ENCODE data around the gene ERI3. TPM values are rescaled to one million over a fixed set of nuclear protein-coding genes. Genes with fewer than 3 reads are reported as not detected.
A peak's percentile ranks its signal among the peaks of the same experiment; 100 is the strongest.

The ERI3 gene
- polyA plus RNA-seq, 5 donors: 54.6 to 72.7 (median 64.2) TPM

DNA sequence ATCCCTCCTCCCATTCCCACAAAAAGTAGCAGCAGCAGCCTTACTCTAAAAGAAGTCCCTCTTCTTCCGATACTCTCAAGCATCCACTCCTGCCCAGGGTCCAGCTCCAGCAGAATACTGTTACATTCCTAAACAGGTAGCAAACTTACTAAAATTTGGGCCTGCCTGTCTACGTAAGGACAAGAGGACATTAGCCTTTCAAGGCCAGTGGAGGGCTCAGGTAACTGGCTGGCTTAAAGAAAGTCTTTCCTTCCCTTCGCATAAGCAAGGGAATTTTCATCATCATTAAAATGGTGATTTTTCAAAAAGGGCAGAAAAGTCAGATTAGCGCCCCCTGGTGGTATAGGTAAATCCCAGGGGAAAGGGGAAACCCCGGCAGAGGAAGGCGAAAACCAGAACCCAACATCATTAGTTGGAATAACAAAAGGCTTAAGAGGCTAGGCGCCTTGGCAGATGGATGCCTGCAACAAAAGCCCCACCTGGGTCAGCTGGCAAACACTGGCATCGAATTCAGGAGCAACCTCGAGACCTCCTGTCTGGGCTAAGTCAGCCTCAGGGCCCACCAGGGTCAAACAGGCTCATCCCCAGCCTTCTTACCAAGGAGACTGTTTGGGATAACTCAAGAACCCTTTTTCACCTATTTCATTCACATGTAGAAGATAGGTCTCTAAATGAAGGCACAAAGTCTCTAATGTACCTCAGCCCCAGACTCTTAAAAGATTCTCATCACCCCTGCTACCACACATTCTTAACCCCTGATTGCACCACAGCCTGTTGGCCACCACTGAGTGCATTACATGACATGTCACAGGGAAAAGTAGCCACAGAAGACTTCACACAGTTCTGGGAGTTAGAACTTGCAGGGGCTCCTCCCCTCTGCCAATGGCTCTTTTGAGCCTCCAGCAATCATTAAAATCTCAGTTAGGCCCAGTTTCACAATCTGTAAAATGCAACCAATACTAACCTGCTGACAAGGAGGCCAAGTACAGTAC is 36.7 kb downstream of the ERI3 start:
- DNase-seq: peak in 1 of 2 donors; percentile 11

DNA sequence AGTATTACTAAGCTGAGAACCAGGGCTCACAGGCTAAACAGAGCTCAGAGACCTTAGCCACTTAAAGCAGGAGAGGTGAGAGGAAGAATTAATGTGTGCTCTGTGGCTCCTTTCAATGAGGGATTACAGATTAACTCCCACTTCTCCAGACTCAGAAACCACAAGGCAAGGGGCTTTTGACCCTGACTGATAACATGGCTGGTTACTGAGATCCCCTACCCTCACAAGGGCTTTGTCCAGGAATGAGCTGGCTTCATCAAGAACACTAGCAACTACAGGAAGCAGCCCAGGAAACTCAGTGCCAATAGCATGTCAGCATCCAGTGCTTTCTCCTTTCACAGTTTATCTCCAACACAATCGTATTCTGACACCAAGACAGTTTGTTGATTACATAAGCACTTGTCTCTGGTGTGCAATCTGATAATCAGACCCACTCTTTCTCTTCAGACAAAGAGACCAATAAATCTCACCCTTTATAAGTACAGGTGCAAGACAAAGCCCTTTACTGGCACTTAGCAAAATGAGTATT is 38.8 kb downstream of the ERI3 start:
- DNase-seq: peak in 1 of 2 donors; percentile 16

DNA sequence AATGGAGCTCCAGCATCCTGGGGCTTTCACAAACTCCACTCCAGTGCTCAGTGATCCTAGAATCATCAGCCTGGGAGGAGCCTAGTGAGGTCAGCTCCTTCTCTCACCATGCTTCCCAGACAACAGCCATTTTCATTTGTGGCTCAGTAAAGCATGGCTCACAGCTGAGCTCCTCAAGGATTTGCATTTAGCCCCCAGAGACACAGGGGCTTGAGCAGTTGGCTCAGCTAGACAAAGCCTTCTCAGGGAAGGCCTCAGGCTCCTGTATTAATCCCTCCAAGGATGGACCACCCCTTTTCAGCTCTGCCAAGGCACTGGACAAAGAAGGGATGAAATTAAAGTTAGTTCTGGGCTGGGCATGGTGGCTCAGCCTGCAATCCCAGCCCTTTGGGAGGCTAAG is 39.5 kb downstream of the ERI3 start:
- no peak for DNase-seq

DNA sequence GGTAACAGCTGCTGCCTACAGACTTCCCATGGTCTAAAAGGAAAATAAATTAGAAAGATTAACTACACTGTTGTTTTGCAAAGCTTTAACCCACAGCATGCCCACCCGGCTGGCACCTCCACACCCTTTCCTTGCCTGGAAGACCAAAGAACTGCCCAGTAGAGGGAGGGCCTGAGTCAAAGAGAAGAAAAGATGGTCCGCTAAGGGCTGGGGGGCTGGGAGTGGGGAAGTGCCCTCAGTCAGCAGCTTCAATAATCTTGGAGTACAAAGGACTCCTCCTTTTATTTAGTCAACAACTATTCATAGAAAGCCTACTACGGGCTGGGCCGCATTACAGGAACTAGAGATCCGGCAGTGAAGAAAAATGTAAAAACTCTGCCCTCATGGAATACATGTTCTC is 40.6 kb downstream of the ERI3 start:
- no peak for DNase-seq

DNA sequence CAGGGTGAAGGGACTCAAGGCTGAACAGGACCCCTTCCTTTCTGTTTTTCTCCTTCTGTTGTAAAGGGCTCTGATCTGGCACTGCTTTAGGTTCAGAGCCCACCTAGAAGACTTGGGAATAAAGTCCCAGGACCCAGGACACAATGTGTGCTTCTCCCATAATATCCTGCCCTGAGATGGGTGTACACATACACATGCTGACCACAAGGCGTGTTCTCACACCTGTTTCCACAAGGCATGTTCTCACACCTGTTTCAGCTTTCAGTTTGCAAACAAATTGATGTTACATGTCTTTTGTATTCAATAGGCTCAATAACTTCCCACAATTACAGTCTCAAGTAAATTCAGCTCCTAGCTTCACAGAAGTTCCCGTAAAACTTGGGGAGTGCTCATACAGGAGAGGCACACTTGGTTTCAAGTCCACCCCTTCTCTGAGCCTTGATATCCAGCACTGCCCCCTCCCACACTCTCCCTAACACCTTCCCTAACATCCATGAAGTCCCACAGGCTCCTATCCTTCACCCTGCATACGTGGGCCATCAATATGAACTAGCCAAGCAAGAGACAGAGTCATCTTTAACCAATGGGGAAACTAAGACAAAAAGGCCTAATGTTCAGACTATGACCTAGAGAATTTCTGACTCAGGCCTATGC is 41.7 kb downstream of the ERI3 start:
- DNase-seq: no peak

DNA sequence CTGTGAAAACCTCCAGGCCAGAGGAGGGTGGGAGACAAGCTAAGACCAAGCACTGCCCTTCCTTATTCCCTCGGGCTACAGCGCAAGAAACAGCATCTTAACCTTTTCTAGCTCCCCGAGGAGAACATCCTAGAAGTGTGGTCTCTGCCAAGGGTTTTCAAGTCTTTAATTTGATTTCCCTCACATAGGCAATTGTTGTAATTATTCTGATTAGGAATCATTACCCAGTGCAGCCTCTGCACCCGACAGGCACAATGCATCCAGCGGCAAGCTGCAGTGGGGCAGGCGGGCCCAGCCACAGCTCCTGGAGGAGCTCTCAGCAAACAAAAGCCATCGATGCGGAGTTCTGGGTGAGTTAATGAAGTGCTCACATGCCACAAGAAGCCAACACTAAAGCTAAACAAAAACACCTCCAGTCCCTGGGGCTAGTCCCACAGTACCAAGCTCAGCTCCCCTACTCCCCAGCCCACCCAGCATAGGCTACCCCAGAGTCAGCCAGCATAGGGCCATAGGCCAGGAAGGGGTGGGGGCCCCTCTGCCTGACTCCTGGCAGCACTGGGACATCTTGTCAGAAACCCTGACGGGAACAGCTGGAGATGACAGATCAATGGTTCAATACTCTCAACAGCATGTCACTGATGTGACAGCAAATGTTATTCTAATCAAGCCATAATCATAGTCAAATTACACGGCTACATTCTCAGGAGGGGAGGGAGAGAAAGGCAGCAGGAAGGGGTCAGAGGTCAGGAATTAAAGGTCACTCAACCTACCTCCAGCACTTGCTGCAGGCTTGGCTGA is 42.5 kb downstream of the ERI3 start:
- no peak for DNase-seq

DNA sequence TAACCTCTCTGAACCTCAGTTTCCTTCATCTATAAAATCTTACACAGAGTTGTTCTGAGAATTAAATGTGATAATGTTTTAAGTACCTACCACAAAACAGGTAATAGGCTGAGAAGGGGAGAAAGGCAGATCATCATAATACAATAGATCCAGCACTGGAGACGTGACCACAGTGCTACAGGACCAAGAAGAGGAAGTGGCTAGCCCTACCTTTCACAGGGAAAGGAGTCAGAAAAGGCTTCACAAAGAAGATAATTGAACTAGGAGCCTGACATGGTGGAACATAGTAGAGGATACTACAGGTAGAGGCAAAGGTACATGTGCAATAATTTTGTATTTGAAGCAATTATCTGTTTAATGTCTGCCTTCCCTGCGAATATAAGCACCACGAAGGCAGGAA is 45.1 kb downstream of the ERI3 start:
- no peak for DNase-seq

DNA sequence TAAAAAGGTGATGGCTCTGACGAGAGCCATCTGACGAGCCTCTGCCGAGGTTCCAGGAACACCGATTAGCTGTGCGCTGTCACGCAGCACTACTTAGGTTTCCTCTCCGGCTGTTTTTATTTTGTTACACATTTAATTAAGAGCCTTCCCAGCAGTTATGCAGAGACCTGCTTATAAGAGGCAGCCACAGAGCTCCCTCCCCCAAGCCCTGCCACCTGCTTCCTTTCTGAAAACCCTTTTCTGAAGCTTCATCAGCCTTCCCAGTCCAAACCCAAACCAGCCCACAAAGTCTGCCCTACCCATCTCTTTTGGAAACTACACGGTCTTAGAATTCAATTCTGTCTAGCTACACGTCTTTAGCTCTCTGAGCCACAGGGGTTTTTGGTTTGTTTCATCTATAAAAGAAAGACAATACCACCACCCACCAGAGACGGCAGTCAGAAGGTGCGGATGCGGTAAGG is 49.1 kb downstream of the ERI3 start:
- no peak for DNase-seq

DNA sequence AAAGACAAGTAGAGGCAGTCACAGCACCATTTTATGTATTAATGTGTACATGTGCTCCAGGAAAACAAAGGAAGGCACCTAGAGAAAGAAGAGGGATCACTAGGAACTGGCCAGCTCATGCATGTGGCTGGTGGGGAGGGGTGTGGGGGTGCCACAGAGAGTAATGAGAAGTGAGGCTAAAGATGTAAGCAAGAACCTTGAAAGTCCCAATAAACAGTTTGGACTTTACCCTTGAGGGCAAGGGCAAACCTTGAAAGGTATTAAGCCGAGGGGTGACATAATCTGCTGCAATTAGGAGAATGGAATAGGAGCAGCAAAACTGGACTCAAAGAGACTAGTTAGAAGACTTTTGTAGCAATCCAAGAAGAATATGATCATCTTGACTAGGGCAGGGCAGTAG is 51.5 kb downstream of the ERI3 start:
- no peak for DNase-seq

DNA sequence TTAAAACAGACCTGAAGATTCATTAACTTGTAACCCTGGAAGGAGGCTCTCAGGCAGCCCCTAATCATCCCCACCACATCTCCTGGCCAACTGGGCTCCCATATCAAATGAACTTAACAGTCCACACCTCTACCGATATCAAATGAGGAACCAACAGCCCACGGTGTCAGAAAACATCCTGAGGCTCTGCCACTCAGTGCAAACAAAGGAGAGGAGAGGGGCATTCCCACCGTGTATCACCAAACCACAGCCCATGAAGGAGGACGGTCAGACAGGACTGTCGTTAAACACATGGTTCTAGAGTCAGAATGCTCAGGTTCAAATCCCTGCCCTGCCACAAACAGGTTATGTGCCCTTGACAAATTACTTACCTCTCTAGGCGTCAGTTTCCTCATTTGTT is 52.5 kb downstream of the ERI3 start:
- DNase-seq: no peak

DNA sequence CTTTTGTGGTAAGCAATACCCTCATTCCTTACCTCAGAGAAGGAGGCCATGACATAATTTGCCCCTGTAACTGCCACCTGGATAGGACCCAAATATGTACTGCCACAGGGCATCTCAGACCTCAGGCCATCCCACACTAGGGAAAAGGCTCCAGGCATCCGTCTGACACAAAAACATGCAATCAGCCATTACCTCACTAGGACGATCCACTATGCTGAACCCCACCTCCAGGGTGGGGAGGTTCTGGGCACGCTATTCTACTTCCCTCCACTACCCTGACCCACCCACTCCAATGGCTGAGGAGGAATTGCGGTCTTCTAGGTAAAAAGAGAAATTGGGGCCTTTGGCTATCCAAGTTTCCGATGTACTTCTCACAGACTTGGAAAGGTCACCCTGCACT is 53.6 kb downstream of the ERI3 start:
- no peak for DNase-seq

DNA sequence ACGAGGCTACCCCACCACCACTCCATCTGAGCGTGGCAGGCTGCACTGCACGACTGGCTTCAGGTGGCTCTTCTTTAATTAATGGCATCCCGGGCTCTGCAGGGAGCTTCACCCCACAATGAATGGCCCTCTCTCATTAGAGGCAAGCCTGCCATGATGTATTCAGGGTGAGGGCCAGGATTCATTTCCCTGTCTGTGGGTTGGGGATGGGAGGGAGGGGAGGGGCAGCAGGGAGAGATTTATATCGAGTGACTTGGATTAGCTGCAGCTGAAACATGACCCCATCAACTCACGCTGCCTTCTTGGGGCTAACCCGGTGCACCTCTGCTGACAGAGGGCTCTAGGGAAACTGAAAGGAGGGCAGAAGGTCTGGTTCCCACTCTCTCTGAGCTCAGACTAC is 54.2 kb downstream of the ERI3 start:
- DNase-seq: no peak

DNA sequence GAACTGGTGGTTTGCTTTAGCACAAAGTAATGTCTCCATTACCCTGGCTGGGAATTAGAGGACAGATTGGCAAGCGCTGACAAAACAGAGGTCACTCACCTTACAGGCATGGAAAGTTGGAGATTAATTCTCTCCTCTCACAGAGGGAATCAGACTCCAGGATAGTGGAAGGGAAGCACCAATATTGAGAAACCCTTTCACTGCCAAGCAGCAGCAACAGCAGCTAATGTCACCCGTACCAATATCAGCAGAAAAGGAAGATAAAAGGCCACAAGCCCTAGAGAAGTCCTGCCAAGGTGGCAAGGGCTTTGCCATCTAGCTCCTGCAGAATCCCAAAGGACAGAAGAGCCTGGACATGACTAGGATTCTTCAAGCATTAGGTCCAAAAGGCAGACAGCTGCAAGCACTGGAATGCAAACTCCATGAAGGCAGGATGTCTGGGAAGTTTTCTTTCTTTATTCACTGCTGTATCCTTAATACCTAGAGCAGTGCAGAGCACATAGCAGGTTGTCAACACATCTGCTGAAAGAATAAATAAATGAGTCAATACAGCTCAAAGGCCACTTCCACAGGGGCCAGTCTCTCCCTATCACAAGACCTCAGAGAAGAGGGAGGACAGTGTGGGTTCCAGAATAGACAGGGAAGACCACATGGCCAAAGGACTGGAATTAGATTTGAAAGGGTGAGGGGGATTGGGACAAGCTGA is 57.2 kb downstream of the ERI3 start:
- DNase-seq: no peak

DNA sequence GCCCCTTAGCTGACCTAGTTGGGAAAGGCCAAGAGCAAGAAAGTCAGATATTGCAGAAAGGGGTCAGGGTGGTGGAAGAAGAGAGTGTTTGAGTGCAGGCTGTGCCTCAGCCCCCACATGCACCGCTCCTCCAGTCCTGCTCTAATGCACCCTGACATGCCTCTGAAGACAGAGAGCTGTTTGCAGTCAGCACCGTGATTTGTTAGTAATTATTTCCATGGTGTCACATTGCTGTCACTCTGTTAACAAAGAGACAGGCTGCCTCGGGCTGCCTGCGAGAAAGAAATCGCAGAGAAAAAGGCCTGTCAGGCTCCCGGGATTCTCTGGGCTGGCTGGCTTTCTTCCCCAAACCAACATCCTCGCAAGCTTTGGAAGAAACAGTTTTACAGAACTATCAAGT is 58.3 kb downstream of the ERI3 start:
- no peak for DNase-seq

DNA sequence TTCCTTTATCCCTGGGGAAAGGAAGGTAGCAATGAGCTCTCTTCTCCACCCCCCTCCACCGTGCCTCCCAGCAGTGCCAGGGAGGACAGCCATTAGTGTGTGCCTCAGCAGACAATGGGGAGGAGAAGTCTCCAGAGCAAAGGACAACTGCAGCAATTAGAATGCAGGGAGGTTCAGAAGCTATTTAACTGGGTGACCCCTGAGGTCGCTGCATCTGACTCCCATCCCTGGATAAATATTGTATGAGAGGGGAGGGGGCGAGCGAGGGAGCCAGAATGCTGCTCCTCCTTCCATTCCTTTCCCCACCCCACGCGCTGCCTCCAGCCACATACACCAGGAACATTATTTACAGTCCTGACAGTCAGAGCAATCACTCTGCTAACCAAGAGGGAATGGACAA is 59.0 kb downstream of the ERI3 start:
- DNase-seq: no peak

DNA sequence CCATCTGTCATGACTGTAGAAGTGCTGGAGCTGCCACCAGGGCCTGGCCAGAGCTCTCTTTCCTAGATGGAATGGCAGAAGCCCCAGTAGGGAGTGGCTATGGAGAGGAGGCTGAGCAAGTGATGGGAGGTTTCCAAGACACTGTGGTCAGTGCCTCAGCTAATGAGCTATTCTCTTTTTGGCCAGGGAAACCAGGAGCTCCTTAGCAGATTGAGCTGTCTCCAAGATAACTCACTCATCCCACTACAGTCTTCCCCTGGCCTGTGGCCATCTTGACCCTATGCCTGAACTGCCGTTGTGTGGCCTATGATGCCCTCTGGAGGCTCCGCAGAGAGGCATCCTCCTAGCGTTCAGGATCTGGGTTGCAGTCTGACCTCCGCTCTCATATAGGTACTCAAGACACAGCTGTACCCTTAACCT is 60.5 kb downstream of the ERI3 start:
- DNase-seq: no peak

DNA sequence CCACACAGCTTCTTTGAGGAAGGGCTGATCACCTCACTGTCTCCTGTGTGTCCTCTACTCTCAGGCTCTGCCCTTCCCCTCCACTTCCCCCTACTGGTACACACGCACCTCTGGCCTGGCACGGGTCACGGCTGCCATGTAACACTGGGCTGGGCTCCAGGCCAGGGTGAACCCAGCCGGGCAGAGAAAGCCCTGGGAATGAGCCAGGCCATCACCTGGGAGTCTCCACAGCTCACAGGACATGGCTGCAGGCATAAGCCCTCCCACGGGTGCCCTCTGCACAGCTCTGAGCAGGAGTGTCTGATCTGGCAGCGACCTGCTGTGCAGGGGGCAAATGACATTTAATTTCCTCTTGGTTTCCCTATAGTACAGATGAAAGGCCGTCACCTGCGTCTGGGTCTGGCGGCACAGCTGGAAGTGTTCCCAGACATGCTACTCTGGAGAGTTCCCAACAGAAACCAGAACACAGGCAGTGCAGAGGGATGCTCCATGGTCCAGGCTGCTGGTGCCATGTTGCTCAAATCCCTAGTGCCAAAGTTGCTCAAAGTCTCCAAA is 61.2 kb downstream of the ERI3 start:
- no peak for DNase-seq

DNA sequence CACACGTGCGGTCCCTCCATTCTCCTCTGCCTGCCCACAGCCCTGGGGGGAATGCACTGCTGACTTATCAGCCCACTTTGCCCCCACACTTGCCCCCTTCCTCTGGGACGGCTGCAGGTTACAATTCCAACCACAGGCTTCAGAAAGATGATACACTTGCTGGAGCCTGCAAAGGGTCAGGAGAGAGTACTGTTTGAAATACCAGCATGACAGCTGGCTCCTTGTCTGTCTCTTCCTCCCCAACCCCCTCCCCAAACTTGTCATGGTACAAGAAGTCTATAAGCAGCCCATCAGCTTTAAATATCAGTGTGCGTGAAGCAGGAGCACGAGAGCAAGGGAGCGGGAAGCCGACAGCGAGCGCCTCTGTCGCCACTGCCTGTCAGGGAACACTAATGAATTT is 62.4 kb downstream of the ERI3 start:
- no peak for DNase-seq

DNA sequence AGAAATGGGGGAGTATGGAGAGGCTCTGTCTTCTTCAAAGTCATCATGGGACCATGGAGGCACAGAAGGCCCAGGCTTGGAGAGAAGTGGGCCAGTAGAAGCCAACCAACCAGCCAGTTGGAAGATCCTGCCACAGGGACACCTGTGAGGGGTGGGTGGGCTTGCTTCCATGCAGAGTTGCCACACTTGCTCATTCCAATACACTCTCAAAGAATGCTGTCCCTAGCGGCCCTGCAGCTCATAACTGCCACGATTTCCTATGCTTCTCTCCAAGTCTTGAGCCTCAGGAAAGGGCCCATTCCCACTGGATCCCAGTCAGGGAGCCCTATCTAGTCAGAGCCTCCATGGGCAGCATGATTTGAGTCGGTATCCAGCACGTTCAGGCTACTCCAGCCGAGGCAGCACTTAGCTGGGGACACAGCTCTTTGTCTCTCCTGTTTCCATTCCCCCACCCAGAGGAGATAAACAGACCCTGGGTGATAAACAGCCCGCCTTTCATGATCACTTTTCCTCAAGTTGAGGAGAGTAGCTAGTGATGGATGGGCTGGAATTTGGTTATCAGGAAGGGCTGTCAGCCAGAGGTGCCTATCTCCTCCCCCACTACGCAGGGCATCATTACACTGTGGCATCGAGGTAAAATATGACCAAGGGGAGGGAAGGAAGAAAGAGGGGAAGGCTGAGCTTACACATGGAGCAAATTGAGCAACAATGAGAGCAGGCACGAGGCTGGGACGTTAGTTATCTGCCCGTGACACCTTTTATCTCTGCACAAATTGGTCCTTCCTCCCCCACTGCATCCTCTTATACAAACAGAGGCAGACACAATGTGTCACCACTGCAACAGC is 64.6 kb downstream of the ERI3 start:
- no peak for DNase-seq

DNA sequence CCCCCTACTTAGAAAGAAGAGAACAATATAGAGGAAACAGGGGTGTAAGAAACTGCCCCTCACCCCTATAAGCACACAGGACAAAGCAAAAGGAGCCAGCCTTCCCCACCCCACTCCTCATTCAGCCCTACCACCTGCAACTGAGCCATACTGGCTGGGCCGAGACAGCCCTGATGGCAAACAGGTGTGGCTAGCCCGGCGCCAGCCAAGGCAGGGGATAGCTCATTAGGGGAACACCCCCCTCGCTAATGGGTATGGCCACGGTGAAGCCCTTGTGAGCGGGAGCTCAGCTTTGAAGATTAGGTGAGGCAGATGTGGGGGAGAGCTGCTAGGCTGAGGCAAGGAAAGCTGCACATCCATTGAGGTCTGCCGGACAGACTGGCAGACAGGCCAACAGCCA is 65.5 kb downstream of the ERI3 start:
- DNase-seq: no peak

Measured in right lung (tissue), 5 donors.